A673 (cell line): Measurements from ENCODE around the gene GSTP1. TPM values are rescaled to one million over a fixed set of nuclear protein-coding genes. Genes with fewer than 3 reads are reported as not detected.

Source experiments
- BruUV-seq: library from RNA; stranded (reverse); fragments of 400-500 nt; replicated peaks from 2 replicates; lab custom pipeline; 2021; lab: Mats Ljungman, UMichigan
- CTCF ChIA-PET: fragments of 300-600 bp; sonication (Branson Sonifier 250); formaldehyde crosslinking; loops from one replicate; lab custom pipeline; 2022; ENCODE audit warnings: antibody characterized with exemption; lab: Charles Lee
- POLR2A ChIA-PET: fragments of 300-600 bp; sonication (Branson Sonifier 250); formaldehyde crosslinking; loops from one replicate; lab custom pipeline; 2022; ENCODE audit warnings: antibody characterized with exemption; ENCODE audit not compliant: low non-redundant PET; lab: Charles Lee
- DNase-seq: peaks from one replicate; pipeline ENCODE4 v3.0.0-alpha.2; 2015; ENCODE audit warnings: low spot score
- H3K27ac ChIP-seq: fragments of 200-600 bp; sonication (generic); 2 replicates; pipeline ENCODE4 v1.5.1; 2016; ENCODE audit warnings: mixed run types, low read depth, mild to moderate bottlenecking, mixed read lengths, antibody characterized with exemption, low read length; ENCODE audit not compliant: poor library complexity, severe bottlenecking
- H3K27me3 ChIP-seq: fragments of 200-600 bp; sonication (generic); replicated peaks from 2 replicates; pipeline ENCODE4 v1.6.1; 2017; ENCODE audit warnings: mixed run types, low read depth, mild to moderate bottlenecking, mixed read lengths, antibody characterized with exemption, low read length; ENCODE audit not compliant: insufficient read depth, poor library complexity
- H3K36me3 ChIP-seq: fragments of 200-600 bp; sonication (generic); 2 replicates; pipeline ENCODE4 v1.6.1; 2016; ENCODE audit warnings: mixed run types, mild to moderate bottlenecking, mixed read lengths, antibody characterized with exemption, low read length; ENCODE audit not compliant: insufficient read depth, poor library complexity, severe bottlenecking
- H3K4me1 ChIP-seq: fragments of 200-600 bp; sonication (generic); 2 replicates; pipeline ENCODE4 v1.6.1; 2017; ENCODE audit warnings: mixed run types, mild to moderate bottlenecking, mixed read lengths, antibody characterized with exemption, low read length; ENCODE audit not compliant: insufficient read depth, poor library complexity, severe bottlenecking
- H3K4me3 ChIP-seq: fragments of 200-600 bp; sonication (generic); 2 replicates; pipeline ENCODE4 v1.5.1; 2016; ENCODE audit warnings: low read depth, mixed run types, mild to moderate bottlenecking, mixed read lengths, low read length; ENCODE audit not compliant: poor library complexity, severe bottlenecking
- H3K9me3 ChIP-seq: fragments of 200-600 bp; sonication (generic); 2 replicates; pipeline ENCODE4 v1.6.1; 2016; ENCODE audit warnings: mixed run types, low read depth, mild to moderate bottlenecking, mixed read lengths, antibody characterized with exemption, low read length; ENCODE audit not compliant: poor library complexity, severe bottlenecking
- CTCF ChIP-seq: fragments of 300-800, 200-600 bp; sonication (generic); conservative IDR thresholded peaks from 2 replicates; pipeline ENCODE4 v1.5.1; 2017; ENCODE audit warnings: low read depth, mild to moderate bottlenecking, antibody characterized with exemption, low read length, moderate library complexity, mixed read lengths
- EZH2 ChIP-seq: fragments of 200-600 bp; sonication (generic); IDR thresholded peaks from 2 replicates; pipeline ENCODE4 v1.6.1; 2017; ENCODE audit warnings: borderline replicate concordance, low read depth, mild to moderate bottlenecking, mixed read lengths, antibody characterized with exemption, low read length; ENCODE audit not compliant: poor library complexity, severe bottlenecking
- intact Hi-C: fragments of 100-400 bp; cut with micrococcal nuclease; formaldehyde crosslinking; loops from one replicate; pipeline ENCODE4 v1.10.0; 2022; ENCODE audit not compliant: unreplicated experiment
- total RNA-seq: library from RNA; stranded (reverse); gene quantifications from 2 replicates; pipeline ENCODE4 v1.2.3, GENCODE V29; 2021

The GSTP1 gene
- total RNA-seq, 1 experiment from 2014 or later: 1,211 TPM

GRCh38 chr11:67607507-67607906 is 23.9 kb downstream of the GSTP1 start:
- H3K9me3 ChIP-seq: no peaks in the 10 kb centered on the region
- H3K36me3 ChIP-seq: peaks cover 32% of the 10 kb centered on the region
- H3K4me1 ChIP-seq: peaks cover 6% of the 10 kb centered on the region
- no peak for DNase-seq
- TF ChIP-seq CTCF: no peak
- CTCF ChIA-PET: no interaction called here
- H3K27ac ChIP-seq: peak overlapping the region; percentile 74
- no TSS peak for BruUV-seq
- POLR2A ChIA-PET: no interaction called here
- no peaks in the 10 kb centered on the region for H3K27me3 ChIP-seq
- intact Hi-C loops: no loop called here
- H3K4me3 ChIP-seq: peak overlapping the region; percentile 79

- ChIA-PET POLR2A (no interaction called here), CTCF (interaction anchor here (0.8 kb wide), 1 partner anchor 21 kb away, joined by 3 read pairs; the partner anchor contains the start of gene NUDT8)
- no peaks in the 10 kb centered on the region for H3K27me3 ChIP-seq
- intact Hi-C loops: no loop called here
- DNase-seq: no peak
- peaks cover 32% of the 10 kb centered on the region for H3K36me3 ChIP-seq
- H3K9me3 ChIP-seq: no peaks in the 10 kb centered on the region
- no peak overlapping the region for H3K4me3 ChIP-seq
- no peak overlapping the region for H3K27ac ChIP-seq
- TF ChIP-seq EZH2: no peak
- no peak for TF ChIP-seq CTCF
- no TSS peak for BruUV-seq
- H3K4me1 ChIP-seq: peaks cover 6% of the 10 kb centered on the region
Measured at GRCh38 chr11:67608486-67608885, 24.9 kb downstream of the GSTP1 start.

- peaks cover 32% of the 10 kb centered on the region for H3K36me3 ChIP-seq
- no peaks in the 10 kb centered on the region for H3K9me3 ChIP-seq
- ChIA-PET CTCF (interaction anchor here (0.8 kb wide), 1 partner anchor 20 kb away, joined by 3 read pairs; the partner anchor contains the start of gene NUDT8), POLR2A (no interaction called here)
- intact Hi-C loops: no loop called here
- TF ChIP-seq EZH2 (no peak), CTCF (no peak)
- H3K27me3 ChIP-seq: no peaks in the 10 kb centered on the region
- no peak for DNase-seq
- BruUV-seq: no TSS peak
- H3K4me3 ChIP-seq: no peak overlapping the region
- H3K4me1 ChIP-seq: peaks cover 9% of the 10 kb centered on the region
- H3K27ac ChIP-seq: no peak overlapping the region
Measured at GRCh38 chr11:67609316-67609715, 25.7 kb downstream of the GSTP1 start.
